Activated CD4-positive, alpha-beta T cell treated with anti-CD3 and anti-CD28 coated beads for 48 hours (primary cell): Measurements from ENCODE around the gene PCYT2.
A peak's percentile ranks its signal among the peaks of the same experiment; 100 is the strongest.

Experiments used
- DNase-seq: peaks from one replicate; pipeline ENCODE4 v3.0.0-alpha.2; 2020

Gene PCYT2

GRCh38 chr17:81899514-81900166 lies 11.6 kb downstream of the PCYT2 start:
- no peak for DNase-seq

DNA sequence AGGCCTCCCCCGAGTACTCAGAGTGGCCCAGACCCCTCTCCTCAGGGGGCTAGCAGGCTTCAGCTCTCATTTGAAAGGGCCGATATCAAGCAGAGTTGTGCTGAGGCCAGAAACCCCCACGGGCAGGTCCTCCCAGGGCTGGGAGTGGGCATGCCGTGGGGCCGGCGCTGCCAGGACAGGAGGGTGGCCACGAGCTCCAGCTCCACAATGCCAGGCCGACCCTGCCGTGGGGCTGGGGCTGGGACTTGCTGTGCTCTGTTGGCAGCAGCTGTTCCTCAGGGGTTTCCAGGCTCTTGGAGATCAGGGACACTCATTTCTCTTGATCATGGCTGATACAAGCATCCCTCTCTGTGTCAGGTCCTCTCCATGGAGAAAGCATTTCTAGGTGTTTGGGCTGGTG lies 12.3 kb downstream of the PCYT2 start:
- no peak for DNase-seq

- no peak for DNase-seq
Observed at GRCh38 chr17:81898029-81898866, 13.0 kb downstream of the PCYT2 start.

DNA sequence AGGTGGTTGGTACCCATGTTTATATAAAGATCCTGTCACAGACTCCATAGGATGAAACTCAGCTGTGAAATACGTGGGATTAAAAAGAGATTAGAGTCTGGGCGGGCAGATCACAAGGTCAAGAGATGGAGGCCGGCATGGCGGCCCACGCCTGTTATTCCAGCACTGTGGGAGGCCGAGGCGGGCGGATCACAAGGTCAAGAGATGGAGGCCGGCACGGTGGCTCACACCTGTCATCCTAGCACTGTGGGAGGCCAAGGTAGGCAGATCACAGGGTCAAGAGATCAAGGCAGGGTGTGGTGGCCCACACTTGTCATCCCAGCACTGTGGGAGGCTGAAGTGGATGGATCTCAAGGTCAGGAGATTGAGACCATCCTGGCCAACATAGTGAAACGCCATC lies 15.8 kb downstream of the PCYT2 start:
- no peak for DNase-seq

GRCh38 chr17:81891303-81891552 lies 20.0 kb downstream of the PCYT2 start:
- no peak for DNase-seq

GRCh38 chr17:81890447-81891302 lies 20.5 kb downstream of the PCYT2 start:
- peak; percentile 49 for DNase-seq

- no peak for DNase-seq
Observed at GRCh38 chr17:81889602-81890001, 21.6 kb downstream of the PCYT2 start.

- no peak for DNase-seq
Observed at GRCh38 chr17:81888988-81889595, 22.1 kb downstream of the PCYT2 start.

GRCh38 chr17:81888105-81888987 lies 22.9 kb downstream of the PCYT2 start:
- DNase-seq = no peak

DNA sequence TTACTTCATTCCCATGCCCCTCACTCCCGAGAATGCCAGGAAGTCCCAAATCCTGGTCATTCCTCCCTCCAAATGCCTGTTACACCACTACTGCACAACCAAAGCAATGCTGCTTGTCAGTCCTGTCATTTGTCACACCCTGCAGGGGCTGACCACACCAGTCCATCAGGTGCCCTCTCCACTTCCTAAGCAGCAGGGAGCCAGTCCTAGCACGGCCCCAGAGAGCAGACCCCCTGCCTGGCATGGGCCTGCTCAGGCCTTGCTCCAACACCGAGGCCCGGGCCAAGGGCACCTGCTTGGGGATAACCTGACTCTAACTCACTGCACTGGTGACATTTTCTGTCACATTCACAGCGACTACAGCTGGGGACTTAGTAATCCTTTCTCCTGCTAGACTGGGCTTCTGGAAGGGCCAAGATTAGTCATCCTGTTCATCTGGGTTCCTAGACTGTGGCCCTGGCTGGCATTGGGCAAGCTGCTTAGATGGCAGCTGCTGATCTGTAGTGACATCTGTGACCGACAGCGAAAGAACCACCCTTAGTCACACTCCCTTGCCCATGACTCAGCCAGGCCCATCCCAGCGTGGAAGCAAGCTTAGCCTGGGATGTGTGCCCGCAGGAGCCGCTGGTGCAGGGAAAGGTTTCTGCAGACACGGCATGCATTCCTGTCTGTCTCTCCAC lies 25.2 kb downstream of the PCYT2 start:
- no peak for DNase-seq

GRCh38 chr17:81885454-81885853 lies 25.7 kb downstream of the PCYT2 start:
- DNase-seq = no peak

DNA sequence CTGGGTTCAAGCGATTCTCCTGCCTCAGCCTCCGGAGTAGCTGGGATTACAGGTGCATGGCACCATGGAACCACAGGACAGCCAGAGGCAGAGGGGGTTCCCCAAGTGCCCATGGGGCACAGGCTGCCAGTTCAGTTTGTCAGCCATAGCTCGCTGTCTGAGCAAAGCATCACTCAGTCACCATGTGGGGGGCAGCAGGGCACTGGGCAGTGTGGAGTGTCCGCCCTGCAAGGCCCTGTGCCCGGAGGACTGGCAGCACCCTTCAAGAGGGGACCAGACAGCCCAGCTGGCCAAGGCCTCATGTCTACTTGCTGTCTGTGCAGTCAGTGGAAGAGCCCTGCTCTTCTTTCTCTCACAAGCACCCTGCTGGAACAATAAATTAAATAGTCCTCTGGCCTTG lies 26.2 kb downstream of the PCYT2 start:
- DNase-seq = no peak

- no peak for DNase-seq
Observed at GRCh38 chr17:81884520-81884919, 26.7 kb downstream of the PCYT2 start.

- DNase-seq = no peak
Observed at GRCh38 chr17:81879121-81879520, 32.1 kb downstream of the PCYT2 start.

GRCh38 chr17:81878294-81878693 lies 32.9 kb downstream of the PCYT2 start:
- DNase-seq = no peak

GRCh38 chr17:81877569-81877968 lies 33.6 kb downstream of the PCYT2 start:
- DNase-seq = no peak

- peak; percentile 97 for DNase-seq
Observed at GRCh38 chr17:81871387-81872230, 39.6 kb downstream of the PCYT2 start.

DNA sequence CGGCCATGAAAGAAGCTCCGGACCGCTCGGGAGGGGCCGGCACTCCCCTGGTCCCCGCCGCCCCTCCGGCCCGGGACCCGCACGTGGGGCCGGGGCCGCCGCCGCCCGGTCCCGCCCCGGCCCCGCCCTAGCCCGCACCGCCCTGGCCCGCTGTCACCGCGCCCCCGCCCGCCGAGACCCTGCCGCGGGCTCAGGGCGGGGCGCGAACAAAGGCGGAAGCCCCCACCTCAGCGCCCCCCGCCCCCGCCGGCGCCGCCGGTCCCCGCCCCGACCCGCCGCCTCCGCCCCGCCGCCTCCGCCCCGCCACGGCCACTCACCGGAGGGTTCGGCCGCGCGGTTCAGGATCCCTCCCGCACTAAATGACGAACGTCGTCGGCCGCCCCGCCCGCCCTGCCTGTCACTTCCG lies 40.2 kb downstream of the PCYT2 start, which contains the start of gene ARHGDIA:
Gene ARHGDIA, minus strand, starts transcription at position 357 of the 406 bp plus-strand sequence. CDS start 1,407 bp downstream, outside the sequence.
- no peak for DNase-seq

GRCh38 chr17:81870131-81870980 lies 40.8 kb downstream of the PCYT2 start:
- peak; percentile 59 for DNase-seq
